ENCODE measurements around the gene NHEJ1. TPM values are rescaled to one million over a fixed set of nuclear protein-coding genes. Genes with fewer than 3 reads are reported as not detected.

Gene NHEJ1
- total and polyA plus RNA-seq, 2 donors (not counting 1 experiment from before 2014, with no cell fraction given): 22.1 to 24.8 TPM

DNA sequence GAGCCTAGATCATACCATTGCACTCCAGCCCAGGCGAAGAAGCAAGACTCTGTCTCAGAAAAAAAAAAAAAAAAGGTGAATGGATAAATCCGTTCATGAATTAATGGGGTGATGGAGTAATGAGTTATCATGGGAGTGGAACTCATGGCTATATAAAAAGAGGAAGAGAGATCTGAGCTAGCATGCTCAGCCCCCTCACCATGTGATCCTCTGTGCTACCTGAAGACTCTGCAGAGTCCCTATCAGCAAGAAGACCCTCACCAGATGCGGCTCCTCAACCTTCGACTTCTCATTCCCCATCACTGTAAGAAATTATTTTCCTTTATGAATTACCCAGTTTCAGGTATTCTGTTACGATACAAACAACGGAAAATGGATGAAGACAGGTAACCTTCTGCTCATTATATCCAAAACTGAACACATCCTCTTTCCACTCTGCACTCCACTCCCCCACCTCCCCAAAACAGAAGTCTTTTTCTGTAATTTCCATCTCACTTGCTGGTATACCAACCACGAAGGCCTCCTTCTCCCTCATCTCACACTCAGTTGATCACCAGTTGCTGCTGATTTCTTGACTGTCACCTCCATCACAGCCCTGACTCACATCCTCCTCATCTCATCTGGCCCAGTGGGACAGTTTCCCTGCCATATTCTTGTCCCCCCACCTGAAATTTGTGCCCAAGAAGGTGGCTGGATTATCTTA, 26.3 kb upstream of the NHEJ1 start:
- no peaks in the 10 kb centered on the region for H3K9me3 ChIP-seq (ENCODE audit: control insufficient read depth, insufficient read depth, low read depth, low read length)
- peaks cover 7% of the 10 kb centered on the region for H3K36me3 ChIP-seq (ENCODE audit: control insufficient read depth, insufficient read depth, low read length)
- no peaks in the 10 kb centered on the region for H4K20me1 ChIP-seq (ENCODE audit: control insufficient read depth, extremely low read depth, insufficient read depth, low read length)
- H3K4me2 ChIP-seq (ENCODE audit: extremely low read depth, insufficient read depth, low read length): no peak overlapping the region
- no peak overlapping the region for H3K27ac ChIP-seq (ENCODE audit: insufficient read depth, low read length)
- DNase-seq (ENCODE audit: low read depth in 2 of 2): no peak
- no peaks in the 10 kb centered on the region for H3K27me3 ChIP-seq (ENCODE audit: control insufficient read depth, insufficient read depth, low read length)
- no peaks in the 10 kb centered on the region for H3K4me1 ChIP-seq (ENCODE audit: control insufficient read depth, extremely low read depth, insufficient read depth, low read length)
- H3K9ac ChIP-seq (ENCODE audit: insufficient read depth, low read length): no peak overlapping the region
- H2AFZ ChIP-seq (ENCODE audit: low read length): no peak overlapping the region
- no peak overlapping the region for H3K4me3 ChIP-seq (replicated peaks in 1 of 4; ENCODE audit: control extremely low read depth in 1 of 4, insufficient read depth in 1 of 4, low read depth in 3 of 4, low read length in 4 of 4)
- no peaks in the 10 kb centered on the region for H3K79me2 ChIP-seq (ENCODE audit: control insufficient read depth, insufficient read depth, low read length)
- no peak for TF ChIP-seq EZH2 (IDR thresholded peaks at IDR 0.05; ENCODE audit: low read length, missing control alignments)
- TF ChIP-seq, protein P1, sequence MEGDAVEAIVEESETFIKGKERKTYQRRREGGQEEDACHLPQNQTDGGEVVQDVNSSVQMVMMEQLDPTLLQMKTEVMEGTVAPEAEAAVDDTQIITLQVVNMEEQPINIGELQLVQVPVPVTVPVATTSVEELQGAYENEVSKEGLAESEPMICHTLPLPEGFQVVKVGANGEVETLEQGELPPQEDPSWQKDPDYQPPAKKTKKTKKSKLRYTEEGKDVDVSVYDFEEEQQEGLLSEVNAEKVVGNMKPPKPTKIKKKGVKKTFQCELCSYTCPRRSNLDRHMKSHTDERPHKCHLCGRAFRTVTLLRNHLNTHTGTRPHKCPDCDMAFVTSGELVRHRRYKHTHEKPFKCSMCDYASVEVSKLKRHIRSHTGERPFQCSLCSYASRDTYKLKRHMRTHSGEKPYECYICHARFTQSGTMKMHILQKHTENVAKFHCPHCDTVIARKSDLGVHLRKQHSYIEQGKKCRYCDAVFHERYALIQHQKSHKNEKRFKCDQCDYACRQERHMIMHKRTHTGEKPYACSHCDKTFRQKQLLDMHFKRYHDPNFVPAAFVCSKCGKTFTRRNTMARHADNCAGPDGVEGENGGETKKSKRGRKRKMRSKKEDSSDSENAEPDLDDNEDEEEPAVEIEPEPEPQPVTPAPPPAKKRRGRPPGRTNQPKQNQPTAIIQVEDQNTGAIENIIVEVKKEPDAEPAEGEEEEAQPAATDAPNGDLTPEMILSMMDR (conservative IDR thresholded peaks at IDR 0.05 in 1 of 2, IDR thresholded peaks at IDR 0.05 in 1 of 2; ENCODE audit: low read depth in 1 of 2, low read length in 2 of 2): no peak

DNA sequence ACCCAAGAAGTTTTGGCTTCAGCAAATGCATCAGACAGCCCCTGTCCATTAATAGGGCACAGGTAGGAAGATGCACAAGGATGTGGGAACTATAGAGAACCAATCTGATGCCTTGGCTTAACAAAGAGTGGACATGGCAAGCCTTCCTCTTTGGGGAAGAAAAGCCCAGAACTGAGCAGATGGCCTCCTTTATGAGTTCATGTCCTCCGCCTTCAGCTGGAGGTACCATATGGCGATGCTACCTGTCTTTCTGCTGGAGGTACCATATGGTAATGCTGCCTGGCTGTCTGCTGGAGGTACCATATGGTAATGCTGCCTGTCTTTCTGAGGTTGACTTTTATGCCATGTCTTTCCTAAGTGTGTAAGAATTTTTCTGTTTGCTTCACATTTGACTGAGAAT, 23.5 kb upstream of the NHEJ1 start:
- Histone ChIP-seq H3K9ac (ENCODE audit: insufficient read depth, low read length) (no peak overlapping the region), H3K27ac (ENCODE audit: insufficient read depth, low read length) (no peak overlapping the region), H3K4me2 (ENCODE audit: extremely low read depth, insufficient read depth, low read length) (no peak overlapping the region), H4K20me1 (ENCODE audit: control insufficient read depth, extremely low read depth, insufficient read depth, low read length) (no peaks in the 10 kb centered on the region), H3K4me1 (ENCODE audit: control insufficient read depth, extremely low read depth, insufficient read depth, low read length) (peaks cover 4% of the 10 kb centered on the region), H3K9me3 (ENCODE audit: control insufficient read depth, insufficient read depth, low read depth, low read length) (no peaks in the 10 kb centered on the region), H3K36me3 (ENCODE audit: control insufficient read depth, insufficient read depth, low read length) (peaks cover 12% of the 10 kb centered on the region), H3K79me2 (ENCODE audit: control insufficient read depth, insufficient read depth, low read length) (peaks cover 6% of the 10 kb centered on the region), H3K4me3 (replicated peaks in 1 of 4; ENCODE audit: control extremely low read depth in 1 of 4, insufficient read depth in 1 of 4, low read depth in 3 of 4, low read length in 4 of 4) (no peak overlapping the region), H3K27me3 (ENCODE audit: control insufficient read depth, insufficient read depth, low read length) (no peaks in the 10 kb centered on the region), H2AFZ (ENCODE audit: low read length) (no peak overlapping the region)
- TF ChIP-seq, protein P1 (conservative IDR thresholded peaks at IDR 0.05 in 1 of 2, IDR thresholded peaks at IDR 0.05 in 1 of 2; ENCODE audit: low read depth in 1 of 2, low read length in 2 of 2): no peak
- no peak for TF ChIP-seq EZH2 (IDR thresholded peaks at IDR 0.05; ENCODE audit: low read length, missing control alignments)
- no peak for DNase-seq (ENCODE audit: low read depth in 2 of 2)

DNA sequence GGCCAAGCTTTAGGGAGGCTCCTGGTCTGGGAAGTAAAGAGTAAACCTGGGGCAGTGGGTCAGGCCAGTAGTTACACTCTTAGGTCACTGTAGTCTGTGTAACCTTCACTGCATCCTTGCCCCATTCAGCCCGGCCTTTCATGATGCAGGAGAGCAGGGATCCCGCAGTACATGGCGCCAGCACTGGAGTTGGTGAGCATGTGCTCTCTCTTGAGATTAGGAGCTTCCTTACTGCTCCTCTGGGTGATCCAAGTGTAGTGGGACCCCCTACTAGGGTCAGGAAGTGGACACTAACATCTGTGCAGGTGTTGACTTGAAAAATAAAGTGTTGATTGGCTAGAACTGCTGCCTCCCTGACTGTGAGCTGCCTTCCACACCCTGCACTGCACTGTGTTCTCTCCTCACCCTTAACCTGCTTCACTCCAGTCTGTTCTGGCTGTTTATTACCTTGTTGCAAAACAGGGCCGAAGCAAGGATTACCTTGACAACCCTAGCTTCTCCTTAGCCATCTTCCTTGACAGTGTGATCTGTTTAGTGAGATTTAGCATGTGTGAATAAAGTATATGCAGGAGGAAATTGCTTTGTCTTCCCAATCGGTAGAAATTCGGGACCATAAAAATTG, 22.6 kb upstream of the NHEJ1 start:
- H3K27me3 ChIP-seq (ENCODE audit: control insufficient read depth, insufficient read depth, low read length): no peaks in the 10 kb centered on the region
- no peak overlapping the region for H3K9ac ChIP-seq (ENCODE audit: insufficient read depth, low read length)
- TF ChIP-seq, protein P1 (conservative IDR thresholded peaks at IDR 0.05 in 1 of 2, IDR thresholded peaks at IDR 0.05 in 1 of 2; ENCODE audit: low read depth in 1 of 2, low read length in 2 of 2): no peak
- no peak for TF ChIP-seq EZH2 (IDR thresholded peaks at IDR 0.05; ENCODE audit: low read length, missing control alignments)
- peaks cover 7% of the 10 kb centered on the region for H3K4me1 ChIP-seq (ENCODE audit: control insufficient read depth, extremely low read depth, insufficient read depth, low read length)
- H3K79me2 ChIP-seq (ENCODE audit: control insufficient read depth, insufficient read depth, low read length): peaks cover 12% of the 10 kb centered on the region
- no peak overlapping the region for H3K27ac ChIP-seq (ENCODE audit: insufficient read depth, low read length)
- DNase-seq (ENCODE audit: low read depth in 2 of 2): no peak
- peaks cover 12% of the 10 kb centered on the region for H3K36me3 ChIP-seq (ENCODE audit: control insufficient read depth, insufficient read depth, low read length)
- H2AFZ ChIP-seq (ENCODE audit: low read length): no peak overlapping the region
- H4K20me1 ChIP-seq (ENCODE audit: control insufficient read depth, extremely low read depth, insufficient read depth, low read length): no peaks in the 10 kb centered on the region
- H3K4me3 ChIP-seq (replicated peaks in 1 of 4; ENCODE audit: control extremely low read depth in 1 of 4, insufficient read depth in 1 of 4, low read depth in 3 of 4, low read length in 4 of 4): no peak overlapping the region
- no peaks in the 10 kb centered on the region for H3K9me3 ChIP-seq (ENCODE audit: control insufficient read depth, insufficient read depth, low read depth, low read length)
- no peak overlapping the region for H3K4me2 ChIP-seq (ENCODE audit: extremely low read depth, insufficient read depth, low read length)

Data from fibroblast of lung (primary cell).